Loucy (cell line): ENCODE results near the gene ADRA1B.

ENCODE experiments used
- EZH2phosphoT487 ChIP-seq: fragments of 200-600 bp; IDR thresholded peaks from 2 replicates; pipeline ENCODE4 v1.6.1; 2018; ENCODE audit warnings: antibody characterized with exemption, mild to moderate bottlenecking, moderate library complexity, borderline replicate concordance
- TF ChIP-seq, protein P1 (sequence below): fragments of 200-600 bp; sonication (generic); conservative IDR thresholded peaks from 2 replicates; pipeline ENCODE4 v1.5.1; 2014; ENCODE audit warnings: mild to moderate bottlenecking, antibody characterized with exemption, low read length

DNA sequence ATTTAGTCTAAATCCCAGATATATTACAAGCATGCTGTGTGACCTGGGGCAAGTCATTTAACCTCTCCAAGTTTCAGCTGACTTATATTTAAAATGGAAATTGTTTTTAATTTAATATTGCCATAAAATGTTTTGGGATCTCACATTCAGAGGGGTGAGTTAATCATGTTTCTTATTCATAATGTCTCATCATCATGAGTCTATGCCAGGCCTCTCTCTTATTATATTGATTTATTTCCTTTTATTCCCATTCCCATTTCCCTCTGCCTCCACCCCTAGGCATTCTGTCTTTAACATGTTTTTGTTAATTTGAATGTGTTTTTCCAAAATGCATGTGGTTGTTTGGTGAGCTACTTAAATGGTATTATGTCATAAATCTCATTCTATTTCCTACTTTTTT lies 53.7 kb downstream of the ADRA1B start:
- TF ChIP-seq, protein P1, sequence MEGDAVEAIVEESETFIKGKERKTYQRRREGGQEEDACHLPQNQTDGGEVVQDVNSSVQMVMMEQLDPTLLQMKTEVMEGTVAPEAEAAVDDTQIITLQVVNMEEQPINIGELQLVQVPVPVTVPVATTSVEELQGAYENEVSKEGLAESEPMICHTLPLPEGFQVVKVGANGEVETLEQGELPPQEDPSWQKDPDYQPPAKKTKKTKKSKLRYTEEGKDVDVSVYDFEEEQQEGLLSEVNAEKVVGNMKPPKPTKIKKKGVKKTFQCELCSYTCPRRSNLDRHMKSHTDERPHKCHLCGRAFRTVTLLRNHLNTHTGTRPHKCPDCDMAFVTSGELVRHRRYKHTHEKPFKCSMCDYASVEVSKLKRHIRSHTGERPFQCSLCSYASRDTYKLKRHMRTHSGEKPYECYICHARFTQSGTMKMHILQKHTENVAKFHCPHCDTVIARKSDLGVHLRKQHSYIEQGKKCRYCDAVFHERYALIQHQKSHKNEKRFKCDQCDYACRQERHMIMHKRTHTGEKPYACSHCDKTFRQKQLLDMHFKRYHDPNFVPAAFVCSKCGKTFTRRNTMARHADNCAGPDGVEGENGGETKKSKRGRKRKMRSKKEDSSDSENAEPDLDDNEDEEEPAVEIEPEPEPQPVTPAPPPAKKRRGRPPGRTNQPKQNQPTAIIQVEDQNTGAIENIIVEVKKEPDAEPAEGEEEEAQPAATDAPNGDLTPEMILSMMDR: no peak
- no peak for TF ChIP-seq EZH2phosphoT487
